ENCODE data around the gene TRIM50.

The TRIM50 gene

DNA sequence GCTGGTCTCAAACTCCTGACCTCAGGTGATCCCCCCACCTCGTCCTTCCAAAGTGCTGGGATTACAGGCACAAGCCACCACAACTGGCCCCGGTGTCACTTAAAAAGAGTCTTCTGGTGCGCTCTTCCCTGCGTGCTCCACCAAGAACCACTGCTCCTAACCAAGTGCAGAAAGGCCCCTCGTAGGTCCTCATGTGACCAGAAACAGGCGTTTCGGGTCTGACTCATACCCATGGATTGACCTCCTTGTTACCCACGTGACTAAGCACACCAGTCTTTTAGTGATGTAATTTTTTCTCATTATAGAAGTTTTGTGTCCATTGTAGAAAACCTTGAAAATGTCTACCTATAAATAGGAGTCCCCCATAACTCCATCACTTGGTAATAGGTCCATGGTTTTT, 14.0 kb upstream of the TRIM50 start:
- TF ChIP-seq, protein P1, sequence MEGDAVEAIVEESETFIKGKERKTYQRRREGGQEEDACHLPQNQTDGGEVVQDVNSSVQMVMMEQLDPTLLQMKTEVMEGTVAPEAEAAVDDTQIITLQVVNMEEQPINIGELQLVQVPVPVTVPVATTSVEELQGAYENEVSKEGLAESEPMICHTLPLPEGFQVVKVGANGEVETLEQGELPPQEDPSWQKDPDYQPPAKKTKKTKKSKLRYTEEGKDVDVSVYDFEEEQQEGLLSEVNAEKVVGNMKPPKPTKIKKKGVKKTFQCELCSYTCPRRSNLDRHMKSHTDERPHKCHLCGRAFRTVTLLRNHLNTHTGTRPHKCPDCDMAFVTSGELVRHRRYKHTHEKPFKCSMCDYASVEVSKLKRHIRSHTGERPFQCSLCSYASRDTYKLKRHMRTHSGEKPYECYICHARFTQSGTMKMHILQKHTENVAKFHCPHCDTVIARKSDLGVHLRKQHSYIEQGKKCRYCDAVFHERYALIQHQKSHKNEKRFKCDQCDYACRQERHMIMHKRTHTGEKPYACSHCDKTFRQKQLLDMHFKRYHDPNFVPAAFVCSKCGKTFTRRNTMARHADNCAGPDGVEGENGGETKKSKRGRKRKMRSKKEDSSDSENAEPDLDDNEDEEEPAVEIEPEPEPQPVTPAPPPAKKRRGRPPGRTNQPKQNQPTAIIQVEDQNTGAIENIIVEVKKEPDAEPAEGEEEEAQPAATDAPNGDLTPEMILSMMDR (conservative IDR thresholded peaks at IDR 0.05; ENCODE audit: control insufficient read depth, insufficient read depth, low read depth, low read length): no peak
- peak; percentile 88 for DNase-seq (ENCODE audit: low read depth)
- no peak overlapping the region for H3K4me3 ChIP-seq (ENCODE audit: control insufficient read depth, low read depth, low read length)

DNA sequence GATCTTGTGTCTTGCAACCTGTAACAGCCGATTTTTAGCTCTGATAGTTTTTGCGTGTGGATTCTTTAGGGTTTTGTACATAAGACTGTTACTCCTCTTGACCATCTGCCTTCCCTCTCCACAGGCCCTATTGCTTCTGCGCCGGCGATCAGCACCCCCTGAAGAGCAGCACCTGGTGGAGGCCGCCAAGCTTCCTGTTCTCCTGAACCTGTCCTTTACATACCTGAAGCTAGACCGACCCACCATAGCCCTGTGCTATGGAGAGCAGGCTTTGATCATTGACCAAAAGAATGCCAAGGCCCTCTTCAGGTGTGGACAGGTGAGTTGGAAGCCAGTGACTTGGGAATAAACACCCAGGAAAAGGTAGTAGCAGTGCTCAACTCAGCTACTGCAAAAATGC, 12.6 kb upstream of the TRIM50 start:
- TF ChIP-seq, protein P1 (conservative IDR thresholded peaks at IDR 0.05; ENCODE audit: control insufficient read depth, insufficient read depth, low read depth, low read length): no peak

DNA sequence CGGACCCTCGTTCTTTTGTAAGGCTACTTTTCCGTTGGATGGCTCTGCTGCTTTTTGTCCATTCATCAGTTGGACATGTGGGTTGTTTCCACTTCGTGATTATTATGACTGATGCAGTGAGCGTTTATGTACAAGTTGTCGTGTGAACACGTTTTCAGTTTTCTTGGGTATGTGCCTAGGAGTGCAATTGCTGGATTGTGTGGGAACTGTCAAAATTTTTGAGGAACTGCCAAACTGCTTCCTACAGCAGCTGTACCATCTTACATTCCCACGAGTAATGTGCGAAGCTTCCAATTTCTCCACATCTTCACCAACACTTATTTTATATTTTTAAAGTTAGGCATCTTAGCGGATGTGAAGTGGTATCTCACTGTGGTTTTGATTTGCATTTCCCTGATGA, 10.4 kb upstream of the TRIM50 start:
- no peak overlapping the region for H3K4me3 ChIP-seq (ENCODE audit: control insufficient read depth, low read depth, low read length)
- TF ChIP-seq, protein P1 (conservative IDR thresholded peaks at IDR 0.05; ENCODE audit: control insufficient read depth, insufficient read depth, low read depth, low read length): no peak
- peak; percentile 10 for DNase-seq (ENCODE audit: low read depth)

More for the DNA sequence above, 12.6 kb upstream of the TRIM50 start:
- no peak for DNase-seq (ENCODE audit: low read depth)
- H3K4me3 ChIP-seq (ENCODE audit: control insufficient read depth, low read depth, low read length): no peak overlapping the region

DNA sequence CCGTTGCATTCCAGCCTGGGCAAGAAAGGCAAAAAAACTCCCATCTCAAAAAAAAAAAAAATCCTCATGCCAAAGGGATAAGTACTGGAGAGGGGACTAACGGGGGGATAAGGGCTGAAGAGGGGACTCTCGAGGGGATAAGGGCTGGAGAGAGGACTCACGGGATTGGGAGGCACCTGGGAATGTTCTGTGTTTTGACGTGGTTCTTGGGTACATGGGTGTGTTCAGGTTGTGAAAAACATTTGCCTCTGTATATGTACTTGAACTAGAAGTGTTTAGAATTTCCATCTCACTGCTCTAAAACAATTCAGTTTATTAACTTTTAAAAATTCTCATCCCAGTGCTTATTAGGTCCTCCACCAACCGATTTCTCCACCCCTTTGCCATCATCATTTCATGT, 4.6 kb upstream of the TRIM50 start:
- TF ChIP-seq, protein P1 (conservative IDR thresholded peaks at IDR 0.05; ENCODE audit: control insufficient read depth, insufficient read depth, low read depth, low read length): no peak
- H3K4me3 ChIP-seq (ENCODE audit: control insufficient read depth, low read depth, low read length): no peak overlapping the region
- no peak for DNase-seq (ENCODE audit: low read depth)

DNA sequence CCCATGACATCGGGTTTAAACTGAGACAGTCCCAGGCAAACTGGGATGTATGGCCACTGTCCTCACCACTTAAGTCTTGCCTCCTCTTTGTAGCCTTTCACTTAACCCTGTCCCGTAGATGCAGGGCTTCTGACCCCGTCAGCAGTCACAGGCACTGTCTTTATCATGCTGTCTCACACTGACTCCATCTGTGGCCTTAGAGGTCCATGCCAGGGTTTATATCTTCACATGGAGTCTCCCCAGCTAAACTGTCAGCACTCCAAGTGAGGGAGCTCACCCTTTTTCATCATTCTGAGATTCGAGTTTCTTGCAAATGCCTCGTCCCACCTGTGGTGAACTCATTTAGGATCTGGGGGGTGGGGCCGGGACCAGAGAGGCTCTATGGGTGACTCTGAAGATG, 2.9 kb upstream of the TRIM50 start:
- DNase-seq (ENCODE audit: low read depth): no peak
- H3K4me3 ChIP-seq (ENCODE audit: control insufficient read depth, low read depth, low read length): no peak overlapping the region
- TF ChIP-seq, protein P1 (conservative IDR thresholded peaks at IDR 0.05; ENCODE audit: control insufficient read depth, insufficient read depth, low read depth, low read length): no peak

DNA sequence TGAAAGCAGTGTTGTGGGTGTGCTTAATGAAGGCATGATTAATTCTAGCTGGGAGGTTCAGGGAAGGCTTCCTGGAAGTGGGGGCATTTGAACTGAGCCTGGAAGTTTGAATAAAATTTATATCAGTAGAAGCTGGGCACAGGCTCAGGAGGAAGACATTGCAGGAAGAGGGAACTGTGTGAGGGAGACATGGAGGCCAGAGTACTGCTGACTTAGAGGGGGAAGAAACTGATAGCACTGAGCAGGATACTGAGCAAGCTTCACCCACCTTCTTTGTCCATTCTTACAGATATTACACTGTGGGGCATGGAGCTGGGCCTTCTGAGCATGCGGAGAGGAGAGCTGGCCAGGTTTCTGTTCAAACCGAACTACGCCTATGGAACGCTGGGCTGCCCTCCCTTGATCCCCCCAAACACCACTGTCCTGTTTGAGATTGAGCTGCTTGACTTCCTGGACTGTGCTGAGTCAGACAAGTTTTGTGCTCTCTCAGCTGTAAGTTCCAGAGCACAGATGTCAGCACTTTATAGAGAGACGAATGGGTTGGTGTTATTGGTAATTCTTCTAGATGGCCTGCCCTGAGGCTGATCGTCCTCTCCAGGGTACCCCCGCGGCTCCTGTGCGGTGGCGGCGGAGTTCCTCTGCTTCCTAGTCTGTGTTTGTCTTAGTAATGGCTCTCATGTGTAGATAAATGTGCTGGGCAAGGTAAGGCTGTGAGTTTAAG, 2.1 kb upstream of the TRIM50 start:
- TF ChIP-seq, protein P1 (conservative IDR thresholded peaks at IDR 0.05; ENCODE audit: control insufficient read depth, insufficient read depth, low read depth, low read length): no peak
- peak; percentile 37 for DNase-seq (ENCODE audit: low read depth)
- no peak overlapping the region for H3K4me3 ChIP-seq (ENCODE audit: control insufficient read depth, low read depth, low read length)
